Endothelial cell of umbilical vein (primary cell): ENCODE data around the gene IRF2. TPM values are rescaled to one million over a fixed set of nuclear protein-coding genes. Genes with fewer than 3 reads are reported as not detected.

ENCODE experiments used
- BruUV-seq: library from RNA; stranded (reverse); fragments of 400-500 nt; replicated peaks from 2 replicates; lab custom pipeline; 2021; lab: Mats Ljungman, UMichigan
- CTCF ChIA-PET: fragments of 300-600, 350-600 bp; sonication (Branson Sonifier 250); formaldehyde crosslinking; loops from one replicate; lab custom pipeline; 2021; ENCODE audit warnings: antibody characterized with exemption, inconsistent platforms; lab: Charles Lee
- POLR2A ChIA-PET: fragments of 300-600, 350-600 bp; sonication (Branson Sonifier 250); formaldehyde crosslinking; loops from one replicate; lab custom pipeline; 2021; ENCODE audit warnings: antibody characterized with exemption, inconsistent platforms; lab: Charles Lee
- DNase-seq: peaks from one replicate; pipeline ENCODE4 v3.0.0-alpha.2; 2011; ENCODE audit warnings: low read depth, low spot score
- FAIRE-seq: peaks from 2 replicates; lab custom pipeline; 2011; peaks lifted over from hg19 to GRCh38; lab: Jason Lieb, UNC
- H2AFZ ChIP-seq: 2 replicates; pipeline ENCODE4 v1.6.0; 2012; ENCODE audit warnings: low read depth, low read length, control low read depth, inconsistent platforms
- H3K27ac ChIP-seq: 2 replicates; pipeline ENCODE4 v1.5.1; 2011; ENCODE audit warnings: low read depth, mild to moderate bottlenecking, control low read depth, low read length, moderate library complexity; ENCODE audit not compliant: insufficient read depth
- H3K27me3 ChIP-seq, 2 experiments: 2 replicates each; pipeline versions ENCODE4 v1.6.0 to v1.6.1; 2011; ENCODE audit warnings: low read length in 2 of 2, mixed read lengths in 1 of 2; ENCODE audit not compliant: control insufficient read depth in 2 of 2, insufficient read depth in 2 of 2
- H3K36me3 ChIP-seq, 2 experiments: 2 replicates in 1 of 2; 3 replicates in 1 of 2; pipeline ENCODE4 v1.5.1; 2011; ENCODE audit warnings: low read length in 2 of 2, mild to moderate bottlenecking in 1 of 2, moderate library complexity in 1 of 2; ENCODE audit not compliant: control insufficient read depth in 2 of 2, insufficient read depth in 2 of 2; ENCODE audit errors: extremely low read depth in 1 of 2
- H3K4me1 ChIP-seq: 3 replicates; pipeline ENCODE4 v1.5.1; 2011; ENCODE audit warnings: mild to moderate bottlenecking, low read length; ENCODE audit not compliant: control insufficient read depth, insufficient read depth; ENCODE audit errors: extremely low read depth
- H3K4me2 ChIP-seq: 2 replicates; pipeline ENCODE4 v1.6.1; 2011; ENCODE audit warnings: low read length, control low read depth, mixed read lengths; ENCODE audit not compliant: insufficient read depth
- H3K4me3 ChIP-seq, 3 experiments: fragments of 200-600 bp in 1 of 3; sonication (generic), shearing (Covaris generic) in 1 of 3; replicated peaks in 1 of 3; 2 replicates each; pipeline ENCODE4 v1.5.1; 2011 to 2016; ENCODE audit warnings: control low read depth in 3 of 3, low read length in 3 of 3, mild to moderate bottlenecking in 2 of 3, inconsistent platforms in 1 of 3, low read depth in 1 of 3, moderate library complexity in 1 of 3; ENCODE audit not compliant: insufficient read depth in 1 of 3
- H3K79me2 ChIP-seq: 2 replicates; pipeline ENCODE4 v1.6.0; 2012; ENCODE audit warnings: low read length, inconsistent platforms; ENCODE audit not compliant: control insufficient read depth, insufficient read depth
- H3K9ac ChIP-seq: replicated peaks from 2 replicates; pipeline ENCODE3; 2011; ENCODE audit warnings: low read length, control low read depth; ENCODE audit not compliant: insufficient read depth; ENCODE audit errors: extremely low read depth
- H3K9me1 ChIP-seq: replicated peaks from 3 replicates; pipeline ENCODE4 v1.6.0; 2011; ENCODE audit warnings: mild to moderate bottlenecking, low read length; ENCODE audit not compliant: control insufficient read depth, insufficient read depth; ENCODE audit errors: extremely low read depth
- H3K9me3 ChIP-seq: replicated peaks from 2 replicates; pipeline ENCODE4 v1.5.1; 2012; ENCODE audit warnings: low read length, inconsistent platforms; ENCODE audit not compliant: control insufficient read depth, insufficient read depth
- H4K20me1 ChIP-seq: replicated peaks from 2 replicates; pipeline ENCODE3; 2011; ENCODE audit warnings: mild to moderate bottlenecking, low read length; ENCODE audit not compliant: control insufficient read depth, insufficient read depth; ENCODE audit errors: extremely low read depth
- EZH2 ChIP-seq: IDR thresholded peaks from 2 replicates; pipeline ENCODE4 v1.6.1; 2012; ENCODE audit warnings: borderline replicate concordance, low read depth, mild to moderate bottlenecking, moderate library complexity, low read length, inconsistent platforms; ENCODE audit not compliant: severe bottlenecking
- FOS ChIP-seq: IDR thresholded peaks from 2 replicates; pipeline ENCODE4 v1.6.1; 2011; ENCODE audit warnings: mild to moderate bottlenecking, low read length, moderate library complexity, borderline replicate concordance; ENCODE audit not compliant: insufficient read depth
- MYC ChIP-seq: IDR thresholded peaks from one replicate; pipeline ENCODE4 v1.6.1; 2011; ENCODE audit warnings: mild to moderate bottlenecking, low read depth, low read length
- dilution Hi-C: fragments of 300-500 bp; cut with MboI; formaldehyde crosslinking; loops from one replicate; pipeline ENCODE4 v1.15.0; 2019; ENCODE audit warnings: low sequenced_read_pairs; ENCODE audit not compliant: extremely low pct_ligation_motif_present
- intact Hi-C: fragments of 100-400 bp; cut with micrococcal nuclease; formaldehyde crosslinking; loops from one replicate; pipeline ENCODE4 v1.10.0; 2022
- polyA plus RNA-seq, 4 experiments: library from polyadenylated mRNA; depleted of rRNA in 3 of 4; stranded (reverse) in 3 of 4; unstranded in 1 of 4; fragments of >200 nt; gene quantifications; 2 replicates each; pipeline versions ENCODE4 v1.2.1 to v1.2.3, GENCODE V29; 2011 to 2012; ENCODE audit warnings: missing spikeins in 1 of 4
- total RNA-seq: library from RNA; stranded (reverse); gene quantifications from 2 replicates; pipeline ENCODE4 v1.2.3, GENCODE V29; 2021
- TF ChIP-seq, protein P1 (sequence below), 2 donors: IDR thresholded peaks; 1 replicate in 1 of 2; 2 replicates in 1 of 2; pipeline ENCODE4 v1.5.1; 2011; ENCODE audit warnings: low read length in 2 of 2, mild to moderate bottlenecking in 2 of 2, moderate library complexity in 2 of 2, control low read depth in 1 of 2, inconsistent platforms in 1 of 2, low read depth in 1 of 2; ENCODE audit not compliant: insufficient read depth in 1 of 2; ENCODE audit errors: extremely low read depth in 1 of 2

Gene IRF2
- total and polyA plus RNA-seq, 2 donors (not counting 3 experiments of a cell fraction or from before 2014, with no cell fraction given), result 26.9 to 27.6 TPM

- intact Hi-C loops, result no loop called here
- no peaks in the 10 kb centered on the region for H3K27me3 ChIP-seq
- TF ChIP-seq, protein P1, sequence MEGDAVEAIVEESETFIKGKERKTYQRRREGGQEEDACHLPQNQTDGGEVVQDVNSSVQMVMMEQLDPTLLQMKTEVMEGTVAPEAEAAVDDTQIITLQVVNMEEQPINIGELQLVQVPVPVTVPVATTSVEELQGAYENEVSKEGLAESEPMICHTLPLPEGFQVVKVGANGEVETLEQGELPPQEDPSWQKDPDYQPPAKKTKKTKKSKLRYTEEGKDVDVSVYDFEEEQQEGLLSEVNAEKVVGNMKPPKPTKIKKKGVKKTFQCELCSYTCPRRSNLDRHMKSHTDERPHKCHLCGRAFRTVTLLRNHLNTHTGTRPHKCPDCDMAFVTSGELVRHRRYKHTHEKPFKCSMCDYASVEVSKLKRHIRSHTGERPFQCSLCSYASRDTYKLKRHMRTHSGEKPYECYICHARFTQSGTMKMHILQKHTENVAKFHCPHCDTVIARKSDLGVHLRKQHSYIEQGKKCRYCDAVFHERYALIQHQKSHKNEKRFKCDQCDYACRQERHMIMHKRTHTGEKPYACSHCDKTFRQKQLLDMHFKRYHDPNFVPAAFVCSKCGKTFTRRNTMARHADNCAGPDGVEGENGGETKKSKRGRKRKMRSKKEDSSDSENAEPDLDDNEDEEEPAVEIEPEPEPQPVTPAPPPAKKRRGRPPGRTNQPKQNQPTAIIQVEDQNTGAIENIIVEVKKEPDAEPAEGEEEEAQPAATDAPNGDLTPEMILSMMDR (IDR thresholded peaks at IDR 0.05; ENCODE audit: extremely low read depth in 1 of 2, insufficient read depth in 1 of 2, low read depth in 1 of 2, low read length in 2 of 2), result no peak
- TF ChIP-seq FOS, result no peak
- no peak for TF ChIP-seq EZH2
- TF ChIP-seq MYC, result no peak
- CTCF ChIA-PET, result interaction anchor here (0.6 kb wide), 1 partner anchor 84 kb away, joined by 3 read pairs; no protein-coding TSS in a partner anchor
- H3K4me3 ChIP-seq, result no peak overlapping the region
- H4K20me1 ChIP-seq, result no peaks in the 10 kb centered on the region
- H3K4me2 ChIP-seq, result no peak overlapping the region
- H3K27ac ChIP-seq, result no peak overlapping the region
- no peak for FAIRE-seq
- BruUV-seq, result no TSS peak
- no peak overlapping the region for H2AFZ ChIP-seq
- H3K9ac ChIP-seq, result no peak overlapping the region
- POLR2A ChIA-PET, result no interaction called here
- H3K9me1 ChIP-seq, result no peaks in the 10 kb centered on the region
- dilution Hi-C loops, result no loop called here
- DNase-seq, result no peak
- H3K4me1 ChIP-seq, result peaks cover 13% of the 10 kb centered on the region
- H3K9me3 ChIP-seq, result no peaks in the 10 kb centered on the region
- no peaks in the 10 kb centered on the region for H3K36me3 ChIP-seq
- H3K79me2 ChIP-seq, result no peaks in the 10 kb centered on the region
Observed at GRCh38 chr4:184350213-184350817, 124.0 kb downstream of the IRF2 start.
